ENCODE measurements around the gene ZNF382. TPM values are rescaled to one million over a fixed set of nuclear protein-coding genes. Genes with fewer than 3 reads are reported as not detected.

The ZNF382 gene
- total and polyA plus RNA-seq, 2 donors (not counting 3 experiments of a cell fraction or from before 2014, with no cell fraction given): 1.4 to 4.3 TPM

DNA sequence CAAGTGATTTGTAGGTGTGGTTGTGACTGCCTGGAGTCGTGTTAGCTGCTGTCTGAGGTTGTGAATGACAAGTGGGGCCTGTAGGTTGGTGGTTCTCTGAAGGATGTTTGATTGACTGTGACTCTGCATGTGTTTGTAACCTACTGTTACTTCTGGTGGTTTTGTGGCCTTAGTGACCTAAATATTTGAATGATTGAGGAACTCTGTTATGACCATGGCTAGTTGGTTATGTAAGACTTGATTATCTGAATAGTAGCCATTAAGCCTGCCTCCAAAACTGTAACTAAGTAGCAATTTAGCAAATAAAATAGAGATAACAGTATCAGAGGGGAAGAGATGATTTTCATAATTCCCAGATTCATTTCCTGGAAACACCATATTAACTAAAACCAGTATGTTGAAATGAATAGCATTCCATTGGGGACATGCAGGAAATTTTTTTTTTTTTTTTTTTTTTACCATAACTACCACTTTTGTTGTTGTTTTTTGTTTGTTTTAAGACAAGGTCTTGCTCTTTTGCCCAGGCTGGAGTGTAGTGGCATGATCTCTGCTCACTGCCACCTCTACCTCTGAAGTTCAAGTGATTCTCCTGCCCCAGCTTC, 865 bp downstream of the ZNF382 start:
- Histone ChIP-seq H3K9me3 (replicated peaks; ENCODE audit: control insufficient read depth, insufficient read depth, low read length) (no peaks in the 10 kb centered on the region), H3K27me3 (ENCODE audit: control insufficient read depth in 2 of 2, insufficient read depth in 2 of 2, low read length in 2 of 2) (no peaks in the 10 kb centered on the region), H3K79me2 (ENCODE audit: control insufficient read depth, insufficient read depth, low read length) (no peaks in the 10 kb centered on the region), H3K9me1 (replicated peaks; ENCODE audit: control insufficient read depth, extremely low read depth, insufficient read depth, low read length) (no peaks in the 10 kb centered on the region), H3K4me2 (ENCODE audit: insufficient read depth, low read length) (peak overlapping the region; percentile 72), H3K4me1 (ENCODE audit: control insufficient read depth, extremely low read depth, insufficient read depth, low read length) (no peaks in the 10 kb centered on the region), H3K4me3 (replicated peaks in 1 of 3; ENCODE audit: insufficient read depth in 1 of 3, low read depth in 1 of 3, low read length in 3 of 3) (peak overlapping the region; percentile 56 to 82 (median 61)), H3K36me3 (ENCODE audit: control insufficient read depth in 2 of 2, extremely low read depth in 1 of 2, insufficient read depth in 2 of 2, low read length in 2 of 2) (no peaks in the 10 kb centered on the region), H3K27ac (ENCODE audit: insufficient read depth, low read depth, low read length) (no peak overlapping the region), H3K9ac (replicated peaks; ENCODE audit: extremely low read depth, insufficient read depth, low read length) (no peak overlapping the region), H2AFZ (ENCODE audit: low read depth, low read length) (peak overlapping the region; percentile 95), H4K20me1 (replicated peaks; ENCODE audit: control insufficient read depth, extremely low read depth, insufficient read depth, low read length) (no peaks in the 10 kb centered on the region)
- no peak for FAIRE-seq
- intact Hi-C loops (cut with micrococcal nuclease) (loop anchor here (2.0 kb wide), 2 partner anchors 33 to 61 kb away; partner anchors contain the start of genes ZNF461 and ZNF529), dilution Hi-C loops (cut with MboI; ENCODE audit: extremely low pct_ligation_motif_present, low sequenced_read_pairs) (no loop called here)
- no peak for TF ChIP-seq FOS (IDR thresholded peaks at IDR 0.05; ENCODE audit: borderline replicate concordance, insufficient read depth, low read length)
- TF ChIP-seq MYC (IDR thresholded peaks at IDR 0.05; ENCODE audit: low read depth, low read length): no peak
- no peak for TF ChIP-seq MAX (IDR thresholded peaks at IDR 0.05; ENCODE audit: insufficient read depth, insufficient read length)
- TF ChIP-seq POLR2A (IDR thresholded peaks at IDR 0.05; ENCODE audit: low read depth, low read length): no peak
- TF ChIP-seq POLR2AphosphoS5 (IDR thresholded peaks at IDR 0.05; ENCODE audit: insufficient read depth, low read depth, low read length): no peak
- TF ChIP-seq GATA2 (IDR thresholded peaks at IDR 0.05; ENCODE audit: insufficient read depth, insufficient read length, low read depth, low read length): no peak
- no peak for TF ChIP-seq JUN (IDR thresholded peaks at IDR 0.05; ENCODE audit: borderline replicate concordance, insufficient read depth, insufficient read length, low read depth)
- no peak for TF ChIP-seq EZH2 (IDR thresholded peaks at IDR 0.05; ENCODE audit: borderline replicate concordance, low read depth, low read length, severe bottlenecking)
- TF ChIP-seq, protein P1, sequence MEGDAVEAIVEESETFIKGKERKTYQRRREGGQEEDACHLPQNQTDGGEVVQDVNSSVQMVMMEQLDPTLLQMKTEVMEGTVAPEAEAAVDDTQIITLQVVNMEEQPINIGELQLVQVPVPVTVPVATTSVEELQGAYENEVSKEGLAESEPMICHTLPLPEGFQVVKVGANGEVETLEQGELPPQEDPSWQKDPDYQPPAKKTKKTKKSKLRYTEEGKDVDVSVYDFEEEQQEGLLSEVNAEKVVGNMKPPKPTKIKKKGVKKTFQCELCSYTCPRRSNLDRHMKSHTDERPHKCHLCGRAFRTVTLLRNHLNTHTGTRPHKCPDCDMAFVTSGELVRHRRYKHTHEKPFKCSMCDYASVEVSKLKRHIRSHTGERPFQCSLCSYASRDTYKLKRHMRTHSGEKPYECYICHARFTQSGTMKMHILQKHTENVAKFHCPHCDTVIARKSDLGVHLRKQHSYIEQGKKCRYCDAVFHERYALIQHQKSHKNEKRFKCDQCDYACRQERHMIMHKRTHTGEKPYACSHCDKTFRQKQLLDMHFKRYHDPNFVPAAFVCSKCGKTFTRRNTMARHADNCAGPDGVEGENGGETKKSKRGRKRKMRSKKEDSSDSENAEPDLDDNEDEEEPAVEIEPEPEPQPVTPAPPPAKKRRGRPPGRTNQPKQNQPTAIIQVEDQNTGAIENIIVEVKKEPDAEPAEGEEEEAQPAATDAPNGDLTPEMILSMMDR (IDR thresholded peaks at IDR 0.05; ENCODE audit: extremely low read depth in 1 of 2, insufficient read depth in 1 of 2, low read depth in 1 of 2, low read length in 2 of 2): no peak
- ChIA-PET CTCF (no interaction called here), POLR2A (no interaction called here)
- peak; percentile 30 for DNase-seq (ENCODE audit: low read depth, low spot score)
- no TSS peak for BruUV-seq (replicated peaks)
